IMR-90 (cell line): ENCODE data around the gene LHPP. TPM values are rescaled to one million over a fixed set of nuclear protein-coding genes. Genes with fewer than 3 reads are reported as not detected.

Experiments
- ATAC-seq: fragments of 200-7000 bp; cut with Tn5 transposase; 2 replicates; pipeline ENCODE4 v1.9.1; 2020; ENCODE audit warnings: low read depth, mild to moderate bottlenecking, moderate library complexity
- BruUV-seq: library from RNA; stranded (reverse); fragments of 400-500 nt; replicated peaks from 2 replicates; lab custom pipeline; 2021; lab: Mats Ljungman, UMichigan
- CTCF ChIA-PET: fragments of 300-600 bp; formaldehyde crosslinking; extraction: SDS; loops from one replicate; lab custom pipeline; 2021; ENCODE audit warnings: antibody characterized with exemption; lab: Yijun Ruan, JAX
- POLR2A ChIA-PET: fragments of 300-600 bp; sonication (Branson Sonifier 250); formaldehyde crosslinking; loops from one replicate; lab custom pipeline; 2022; ENCODE audit warnings: antibody characterized with exemption; ENCODE audit not compliant: unreplicated experiment; lab: Charles Lee
- DNase-seq: peaks from one replicate; pipeline ENCODE4 v3.0.0; 2013
- H2AFZ ChIP-seq: replicated peaks from 2 replicates; pipeline ENCODE3; 2013; ENCODE audit warnings: low read length, mild to moderate bottlenecking; ENCODE audit not compliant: poor library complexity
- H2AK5ac ChIP-seq: 2 replicates; pipeline ENCODE4 v1.6.1; 2013; ENCODE audit warnings: low read depth, low read length, inconsistent platforms
- H2AK9ac ChIP-seq: replicated peaks from 2 replicates; pipeline ENCODE3; 2013; ENCODE audit warnings: mild to moderate bottlenecking, low read depth, low read length, moderate library complexity; ENCODE audit not compliant: poor library complexity
- H2BK120ac ChIP-seq: 2 replicates; pipeline ENCODE4 v1.6.1; 2013; ENCODE audit warnings: low read depth, low read length, inconsistent platforms
- H2BK15ac ChIP-seq: 3 replicates; pipeline ENCODE4 v1.6.1; 2013; ENCODE audit warnings: low read depth, low read length, inconsistent platforms
- H2BK20ac ChIP-seq: 2 replicates; pipeline ENCODE4 v1.6.1; 2013; ENCODE audit warnings: low read depth, mild to moderate bottlenecking, inconsistent platforms, low read length, moderate library complexity
- H2BK5ac ChIP-seq: 2 replicates; pipeline ENCODE4 v1.6.1; 2013; ENCODE audit warnings: mild to moderate bottlenecking, low read depth, low read length, inconsistent platforms; ENCODE audit not compliant: poor library complexity, severe bottlenecking
- H3K14ac ChIP-seq: replicated peaks from 2 replicates; pipeline ENCODE4 v1.6.1; 2013; ENCODE audit warnings: low read depth, low read length, inconsistent platforms
- H3K18ac ChIP-seq: 2 replicates; pipeline ENCODE4 v1.6.1; 2013; ENCODE audit warnings: low read depth, low read length, control low read depth
- H3K23ac ChIP-seq: 2 replicates; pipeline ENCODE4 v1.6.1; 2013; ENCODE audit warnings: low read depth, low read length, inconsistent platforms
- H3K27ac ChIP-seq: 2 replicates; pipeline ENCODE4 v1.5.1; 2013; ENCODE audit warnings: mild to moderate bottlenecking, control low read depth, low read length; ENCODE audit not compliant: insufficient read depth
- H3K27me3 ChIP-seq: 2 replicates; pipeline ENCODE4 v1.6.1; 2013; ENCODE audit warnings: low read length; ENCODE audit not compliant: control insufficient read depth, insufficient read depth
- H3K36me3 ChIP-seq: 2 replicates; pipeline ENCODE4 v1.6.1; 2013; ENCODE audit warnings: low read length, mixed read lengths; ENCODE audit not compliant: control insufficient read depth, insufficient read depth
- H3K4ac ChIP-seq: 2 replicates; pipeline ENCODE4 v1.6.1; 2013; ENCODE audit warnings: low read depth, low read length, inconsistent platforms
- H3K4me1 ChIP-seq: 2 replicates; pipeline ENCODE4 v1.6.1; 2013; ENCODE audit warnings: low read length, mixed read lengths; ENCODE audit not compliant: control insufficient read depth, insufficient read depth
- H3K4me2 ChIP-seq: 2 replicates; pipeline ENCODE4 v1.6.1; 2013; ENCODE audit warnings: low read depth, mild to moderate bottlenecking, control low read depth, low read length, moderate library complexity
- H3K4me3 ChIP-seq: 2 replicates; pipeline ENCODE4 v1.5.1; 2013; ENCODE audit warnings: low read depth, mild to moderate bottlenecking, control low read depth, low read length, moderate library complexity; ENCODE audit not compliant: insufficient read depth
- H3K56ac ChIP-seq: 2 replicates; pipeline ENCODE4 v1.6.1; 2013; ENCODE audit warnings: low read length, inconsistent platforms; ENCODE audit not compliant: insufficient read depth; ENCODE audit errors: extremely low read depth
- H3K79me1 ChIP-seq, 2 experiments: 2 replicates each; pipeline ENCODE4 v1.6.1; 2013; ENCODE audit warnings: low read length in 2 of 2, inconsistent platforms in 1 of 2, low read depth in 1 of 2
- H3K9ac ChIP-seq: 2 replicates; pipeline ENCODE4 v1.6.1; 2013; ENCODE audit warnings: low read depth, low read length, control low read depth
- H3K9me1 ChIP-seq: 2 replicates; pipeline ENCODE4 v1.6.1; 2013; ENCODE audit warnings: low read length, inconsistent platforms; ENCODE audit not compliant: insufficient read depth
- H3K9me3 ChIP-seq: 2 replicates; pipeline ENCODE4 v1.6.1; 2013; ENCODE audit warnings: low read length; ENCODE audit not compliant: control insufficient read depth, insufficient read depth
- H4K20me1 ChIP-seq: 2 replicates; pipeline ENCODE4 v1.6.1; 2013; ENCODE audit warnings: low read length, inconsistent platforms; ENCODE audit not compliant: insufficient read depth
- H4K5ac ChIP-seq: 2 replicates; pipeline ENCODE4 v1.6.1; 2013; ENCODE audit warnings: mild to moderate bottlenecking, low read depth, low read length, control low read depth
- H4K8ac ChIP-seq, 2 experiments: 2 replicates each; pipeline ENCODE4 v1.6.1; 2013; ENCODE audit warnings: low read depth in 2 of 2, low read length in 2 of 2, control low read depth in 1 of 2, inconsistent platforms in 1 of 2
- H4K91ac ChIP-seq: 2 replicates; pipeline ENCODE4 v1.6.1; 2013; ENCODE audit warnings: low read depth, low read length, inconsistent platforms; ENCODE audit not compliant: insufficient read depth
- BHLHE40 ChIP-seq: fragments of 150-350 bp; IDR thresholded peaks from 2 replicates; pipeline ENCODE4 v1.6.1; 2016; ENCODE audit warnings: mild to moderate bottlenecking, low read depth, low read length
- CEBPB ChIP-seq: IDR thresholded peaks from 2 replicates; pipeline ENCODE4 v1.6.1; 2012; ENCODE audit warnings: low read depth, low read length, improper control_type of control experiment
- CHD1 ChIP-seq: IDR thresholded peaks from 2 replicates; pipeline ENCODE4 v1.6.1; 2012; ENCODE audit warnings: low read depth, low read length, improper control_type of control experiment
- CTCF ChIP-seq: conservative IDR thresholded peaks from 2 replicates; pipeline ENCODE4 v1.5.1; 2012; ENCODE audit warnings: mild to moderate bottlenecking, low read depth, low read length, improper control_type of control experiment
- FOS ChIP-seq: fragments of 150-350 bp; IDR thresholded peaks from 2 replicates; pipeline ENCODE4 v1.6.1; 2016; ENCODE audit warnings: low read depth, low read length
- MAZ ChIP-seq: IDR thresholded peaks from 2 replicates; pipeline ENCODE4 v1.6.1; 2012; ENCODE audit warnings: low read depth, mild to moderate bottlenecking, low read length, improper control_type of control experiment, moderate library complexity, borderline replicate concordance
- RCOR1 ChIP-seq: IDR thresholded peaks from 2 replicates; pipeline ENCODE4 v1.6.1; 2012; ENCODE audit warnings: mild to moderate bottlenecking, low read length, improper control_type of control experiment; ENCODE audit not compliant: insufficient replicate concordance
- WGBS, 2 experiments: methylation state at CpG; one replicate each; pipeline versions ENCODE4 v1.1.5 to v1.1.7; 2013; ENCODE audit warnings: missing lambda C conversion rate in 2 of 2; ENCODE audit not compliant: insufficient read length in 1 of 2; ENCODE audit errors: extremely low coverage in 2 of 2; 5-methylcytosine and 5-hydroxymethylcytosine counted together
- dilution Hi-C: fragments of 300-500 bp; cut with HindIII; formaldehyde crosslinking; loops from one replicate; pipeline ENCODE4 v1.14.3; 2018; ENCODE audit warnings: low sequenced_read_pairs; ENCODE audit not compliant: unreplicated experiment
- in situ Hi-C: fragments of 300-500 bp; cut with MboI; formaldehyde crosslinking; loops from 3 replicates; pipeline ENCODE4 v1.14.3; 2019; ENCODE audit warnings: low sequenced_read_pairs, inconsistent platforms, mixed read lengths
- intact Hi-C: fragments of 100-400 bp; cut with micrococcal nuclease; formaldehyde crosslinking; loops from 2 replicates; pipeline ENCODE4 v1.10.0; 2022
- polyA plus RNA-seq, 3 experiments: library from polyadenylated mRNA; depleted of rRNA; stranded (reverse); fragments of >200 nt; gene quantifications; 2 replicates each; pipeline ENCODE4 v1.2.3, GENCODE V29; 2012; ENCODE audit warnings: low replicate concordance in 1 of 3
- total RNA-seq: library from RNA; depleted of rRNA; stranded (reverse); fragments of >200 nt; gene quantifications from 2 replicates; pipeline ENCODE4 v1.2.3, GENCODE V29; 2012

LHPP gene
- total and polyA plus RNA-seq, 2 of the 4 experiments (the other 2 are of a cell fraction): 2.7 to 8.3 TPM

GRCh38 chr10:124574456-124575070 lies 112.9 kb downstream of the LHPP start:
- no peak overlapping the region for H3K4me2 ChIP-seq
- peaks cover 18% of the 10 kb centered on the region for H3K27me3 ChIP-seq
- no peak overlapping the region for H2AK9ac ChIP-seq
- H2BK5ac ChIP-seq: no peak overlapping the region
- H3K4ac ChIP-seq: no peak overlapping the region
- intact Hi-C loops: no loop called here
- no peaks in the 10 kb centered on the region for H3K79me1 ChIP-seq
- BruUV-seq: no TSS peak
- H2BK20ac ChIP-seq: no peak overlapping the region
- CTCF ChIA-PET: no interaction called here
- H4K20me1 ChIP-seq: 0 out of 2 replicates have a peak, but pooled peaks cover under 1% of the 10 kb centered on the region
- H3K56ac ChIP-seq: no peak overlapping the region
- H2BK120ac ChIP-seq: no peak overlapping the region
- no peaks in the 10 kb centered on the region for H3K9me3 ChIP-seq
- POLR2A ChIA-PET: no interaction called here
- no peak overlapping the region for H3K4me3 ChIP-seq
- no peak for DNase-seq
- H3K23ac ChIP-seq: no peak overlapping the region
- in situ Hi-C loops: no loop called here
- H4K5ac ChIP-seq: no peak overlapping the region
- no peak overlapping the region for H3K27ac ChIP-seq
- H4K91ac ChIP-seq: no peak overlapping the region
- no peak overlapping the region for H3K14ac ChIP-seq
- dilution Hi-C loops: no loop called here
- no peak for ATAC-seq
- no peaks in the 10 kb centered on the region for H3K4me1 ChIP-seq
- no peak for TF ChIP-seq RCOR1
- TF ChIP-seq CHD1: no peak
- TF ChIP-seq BHLHE40: no peak
- no peak for TF ChIP-seq CEBPB
- TF ChIP-seq CTCF: no peak
- TF ChIP-seq FOS: no peak
- TF ChIP-seq MAZ: no peak
- no peak overlapping the region for H2AFZ ChIP-seq
- WGBS, 2 experiments: no CpG with 5 or more reads among the region's 14 CpGs
- H3K9ac ChIP-seq: no peak overlapping the region
- H3K9me1 ChIP-seq: no peaks in the 10 kb centered on the region
- H3K36me3 ChIP-seq: no peaks in the 10 kb centered on the region
- H2BK15ac ChIP-seq: no peak overlapping the region
- H3K18ac ChIP-seq: no peak overlapping the region
- H4K8ac ChIP-seq: no peak overlapping the region
- no peak overlapping the region for H2AK5ac ChIP-seq
